ENCODE results near the gene UQCC5. TPM values are rescaled to one million over a fixed set of nuclear protein-coding genes. Genes with fewer than 3 reads are reported as not detected.

UQCC5 gene
- polyA plus RNA-seq, 1 of the 3 experiments (the other 2 are of a cell fraction), result 124 TPM

GRCh38 chr3:52516509-52517195 is 19.8 kb upstream of the UQCC5 start:
- no peak overlapping the region for H3K9ac ChIP-seq
- no peaks in the 10 kb centered on the region for H3F3A ChIP-seq (replicated peaks; ENCODE audit: insufficient read depth)
- 78% methylated on average over 13 of the region's 19 CpGs for WGBS (ENCODE audit: low lambda C conversion rate)
- no peaks in the 10 kb centered on the region for H3K27me3 ChIP-seq (ENCODE audit: insufficient read depth)
- H3K4me1 ChIP-seq (ENCODE audit: control insufficient read depth in 1 of 2, insufficient read depth in 2 of 2, low read depth in 1 of 2, low read length in 1 of 2), result peaks cover 0 to 10% of the 10 kb centered on the region in 2 experiments; a peak in 1 of 4 replicates
- H3K9me2 ChIP-seq, result no peaks in the 10 kb centered on the region
- POLR2A ChIA-PET, result no interaction called here
- no peak overlapping the region for H3K4me3 ChIP-seq (ENCODE audit: low read depth in 2 of 2, low read length in 1 of 2)
- no peaks in the 10 kb centered on the region for H3K36me3 ChIP-seq (replicated peaks in 1 of 2; ENCODE audit: control insufficient read depth in 1 of 2, insufficient read depth in 2 of 2, low read length in 1 of 2)
- no peaks in the 10 kb centered on the region for H3K79me2 ChIP-seq (ENCODE audit: insufficient read depth)
- H4K20me1 ChIP-seq (ENCODE audit: insufficient read depth), result no peaks in the 10 kb centered on the region
- no peak for DNase-seq
- no peak overlapping the region for H2AFZ ChIP-seq (ENCODE audit: low read depth)
- CTCF ChIA-PET, result interaction anchor here (1.6 kb wide), 1 partner anchor 34 kb away, joined by 3 read pairs; no protein-coding TSS in a partner anchor
- TF ChIP-seq RAD21 (IDR thresholded peaks at IDR 0.05; ENCODE audit: low read length) (no peak), MAX (IDR thresholded peaks at IDR 0.05; ENCODE audit: low read depth) (no peak), MXI1 (IDR thresholded peaks at IDR 0.05; ENCODE audit: low read depth, low read length) (no peak), NRF1 (IDR thresholded peaks at IDR 0.05; ENCODE audit: low read depth, low read length) (no peak), JUND (IDR thresholded peaks at IDR 0.05) (no peak), PBX3 (IDR thresholded peaks at IDR 0.05) (no peak), TAF1 (IDR thresholded peaks at IDR 0.05; ENCODE audit: borderline replicate concordance, low read depth, low read length) (no peak), YY1 (IDR thresholded peaks at IDR 0.05; ENCODE audit: low read depth) (no peak)
- TF ChIP-seq, protein P1, sequence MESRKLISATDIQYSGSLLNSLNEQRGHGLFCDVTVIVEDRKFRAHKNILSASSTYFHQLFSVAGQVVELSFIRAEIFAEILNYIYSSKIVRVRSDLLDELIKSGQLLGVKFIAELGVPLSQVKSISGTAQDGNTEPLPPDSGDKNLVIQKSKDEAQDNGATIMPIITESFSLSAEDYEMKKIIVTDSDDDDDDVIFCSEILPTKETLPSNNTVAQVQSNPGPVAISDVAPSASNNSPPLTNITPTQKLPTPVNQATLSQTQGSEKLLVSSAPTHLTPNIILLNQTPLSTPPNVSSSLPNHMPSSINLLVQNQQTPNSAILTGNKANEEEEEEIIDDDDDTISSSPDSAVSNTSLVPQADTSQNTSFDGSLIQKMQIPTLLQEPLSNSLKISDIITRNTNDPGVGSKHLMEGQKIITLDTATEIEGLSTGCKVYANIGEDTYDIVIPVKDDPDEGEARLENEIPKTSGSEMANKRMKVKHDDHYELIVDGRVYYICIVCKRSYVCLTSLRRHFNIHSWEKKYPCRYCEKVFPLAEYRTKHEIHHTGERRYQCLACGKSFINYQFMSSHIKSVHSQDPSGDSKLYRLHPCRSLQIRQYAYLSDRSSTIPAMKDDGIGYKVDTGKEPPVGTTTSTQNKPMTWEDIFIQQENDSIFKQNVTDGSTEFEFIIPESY (IDR thresholded peaks at IDR 0.05; ENCODE audit: borderline replicate concordance, low read depth), result no peak
- H3K9me3 ChIP-seq, result no peaks in the 10 kb centered on the region
- H3K27ac ChIP-seq (ENCODE audit: low read depth in 2 of 2, low read length in 1 of 2), result no peak overlapping the region
- H3K4me2 ChIP-seq, result no peak overlapping the region

DNA sequence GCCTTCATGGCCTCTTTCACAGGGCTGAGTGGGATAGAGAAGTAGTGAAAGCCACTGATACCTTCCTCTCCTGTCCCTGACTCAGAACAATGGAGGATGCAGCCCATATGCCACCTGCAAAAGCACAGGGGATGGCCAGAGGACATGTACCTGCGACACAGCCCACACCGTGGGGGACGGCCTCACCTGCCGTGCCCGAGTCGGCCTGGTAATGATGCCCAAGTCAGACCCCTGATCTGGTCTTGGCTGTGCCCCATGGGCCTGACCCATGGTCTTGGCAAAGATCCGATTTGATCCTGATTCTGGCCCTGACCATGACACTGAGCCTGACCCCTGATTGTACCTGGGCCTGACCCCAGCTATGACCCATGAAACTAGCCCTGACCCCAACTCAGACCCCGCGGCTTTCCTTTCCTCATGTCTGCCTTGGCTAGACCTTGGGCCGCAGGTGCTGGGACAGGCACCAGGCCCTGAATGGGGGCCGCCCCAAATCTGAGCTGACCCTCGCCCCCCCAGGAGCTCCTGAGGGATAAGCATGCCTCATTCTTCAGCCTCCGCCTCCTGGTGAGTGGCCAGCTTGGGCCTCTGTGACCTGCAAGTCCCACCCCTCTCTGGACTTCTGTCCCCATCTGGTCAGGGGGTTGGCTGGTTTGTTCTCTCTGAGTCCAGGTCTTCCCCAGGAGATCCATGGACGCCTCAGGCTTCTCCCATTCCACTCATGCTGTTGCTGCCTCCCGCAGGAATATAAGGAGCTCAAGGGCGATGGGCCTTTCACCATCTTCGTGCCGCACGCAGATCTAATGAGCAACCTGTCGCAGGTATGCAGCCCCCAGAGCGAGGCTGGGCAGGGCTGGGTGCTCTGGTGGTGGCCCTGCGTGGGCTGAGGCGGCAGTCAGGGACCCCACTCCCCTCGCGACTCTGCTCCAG is 18.3 kb upstream of the UQCC5 start:
- Histone ChIP-seq H3K27ac (ENCODE audit: low read depth in 2 of 2, low read length in 1 of 2) (no peak overlapping the region), H3F3A (replicated peaks; ENCODE audit: insufficient read depth) (no peaks in the 10 kb centered on the region), H3K9ac (no peak overlapping the region), H3K9me3 (no peaks in the 10 kb centered on the region), H2AFZ (ENCODE audit: low read depth) (no peak overlapping the region), H4K20me1 (ENCODE audit: insufficient read depth) (no peaks in the 10 kb centered on the region), H3K4me3 (ENCODE audit: low read depth in 2 of 2, low read length in 1 of 2) (no peak overlapping the region), H3K79me2 (ENCODE audit: insufficient read depth) (no peaks in the 10 kb centered on the region), H3K27me3 (ENCODE audit: insufficient read depth) (no peaks in the 10 kb centered on the region), H3K9me2 (no peaks in the 10 kb centered on the region), H3K36me3 (replicated peaks in 1 of 2; ENCODE audit: control insufficient read depth in 1 of 2, insufficient read depth in 2 of 2, low read length in 1 of 2) (no peaks in the 10 kb centered on the region), H3K4me1 (ENCODE audit: control insufficient read depth in 1 of 2, insufficient read depth in 2 of 2, low read depth in 1 of 2, low read length in 1 of 2) (peaks cover 0 to 10% of the 10 kb centered on the region in 2 experiments; a peak in 1 of 4 replicates), H3K4me2 (no peak overlapping the region)
- no peak for DNase-seq
- 89% methylated on average over 16 of the region's 25 CpGs for WGBS (ENCODE audit: low lambda C conversion rate)
- ChIA-PET CTCF (interaction anchor here (0.8 to 1.6 kb wide), 5 partner anchors 14 to 71 kb away, joined by 3 to 4 read pairs (median 3); no protein-coding TSS in a partner anchor), POLR2A (interaction anchor here (0.8 kb wide), 1 partner anchor 9 kb away, joined by 3 read pairs; no protein-coding TSS in a partner anchor)
- TF ChIP-seq RCOR1 (IDR thresholded peaks at IDR 0.05; ENCODE audit: low read length), result no peak
- TF ChIP-seq MAX (IDR thresholded peaks at IDR 0.05; ENCODE audit: low read depth), result no peak
- TF ChIP-seq, protein P2, sequence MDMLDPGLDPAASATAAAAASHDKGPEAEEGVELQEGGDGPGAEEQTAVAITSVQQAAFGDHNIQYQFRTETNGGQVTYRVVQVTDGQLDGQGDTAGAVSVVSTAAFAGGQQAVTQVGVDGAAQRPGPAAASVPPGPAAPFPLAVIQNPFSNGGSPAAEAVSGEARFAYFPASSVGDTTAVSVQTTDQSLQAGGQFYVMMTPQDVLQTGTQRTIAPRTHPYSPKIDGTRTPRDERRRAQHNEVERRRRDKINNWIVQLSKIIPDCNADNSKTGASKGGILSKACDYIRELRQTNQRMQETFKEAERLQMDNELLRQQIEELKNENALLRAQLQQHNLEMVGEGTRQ (IDR thresholded peaks at IDR 0.05; ENCODE audit: borderline replicate concordance, low read depth, low read length), result no peak
- no peak for TF ChIP-seq TCF12 (IDR thresholded peaks at IDR 0.05)
- no peak for TF ChIP-seq SMC3 (IDR thresholded peaks at IDR 0.05; ENCODE audit: low read depth, low read length)
- TF ChIP-seq POLR2AphosphoS5 (IDR thresholded peaks at IDR 0.05; ENCODE audit: low read depth, low read length), result no peak
- no peak for TF ChIP-seq PBX3 (IDR thresholded peaks at IDR 0.05)
- TF ChIP-seq SIN3A (IDR thresholded peaks at IDR 0.05; ENCODE audit: borderline replicate concordance, low read depth, low read length), result no peak
- TF ChIP-seq, protein P1 (IDR thresholded peaks at IDR 0.05; ENCODE audit: borderline replicate concordance, low read depth), result no peak
- TF ChIP-seq TEAD4 (IDR thresholded peaks at IDR 0.05; ENCODE audit: borderline replicate concordance, insufficient read depth), result no peak

Measured in SK-N-SH (cell line).